Measurements from ENCODE around the gene ABCA1.
A peak's percentile ranks its signal among the peaks of the same experiment; 100 is the strongest.

Gene ABCA1

DNA sequence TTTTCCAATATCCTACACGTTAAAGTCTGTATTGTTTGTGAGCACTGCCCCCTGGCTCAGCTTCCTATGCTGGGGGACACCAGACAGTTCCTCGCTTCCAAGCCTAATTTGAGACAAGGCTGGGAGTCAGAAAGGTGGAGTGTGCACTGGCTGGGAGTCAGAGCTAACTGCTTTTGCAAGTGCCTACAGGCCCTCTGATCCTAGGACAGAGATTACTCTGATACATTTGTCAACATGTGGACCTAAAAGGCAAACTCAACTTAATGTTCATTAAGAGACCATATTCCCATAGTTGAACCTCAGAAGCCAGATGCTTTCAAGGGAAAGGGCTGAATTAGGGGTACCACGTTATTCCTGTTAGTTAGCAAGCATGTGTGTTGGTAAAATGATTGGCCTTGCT lies 83.2 kb downstream of the ABCA1 start:
- DNase-seq (ENCODE audit: low spot score): no peak

DNA sequence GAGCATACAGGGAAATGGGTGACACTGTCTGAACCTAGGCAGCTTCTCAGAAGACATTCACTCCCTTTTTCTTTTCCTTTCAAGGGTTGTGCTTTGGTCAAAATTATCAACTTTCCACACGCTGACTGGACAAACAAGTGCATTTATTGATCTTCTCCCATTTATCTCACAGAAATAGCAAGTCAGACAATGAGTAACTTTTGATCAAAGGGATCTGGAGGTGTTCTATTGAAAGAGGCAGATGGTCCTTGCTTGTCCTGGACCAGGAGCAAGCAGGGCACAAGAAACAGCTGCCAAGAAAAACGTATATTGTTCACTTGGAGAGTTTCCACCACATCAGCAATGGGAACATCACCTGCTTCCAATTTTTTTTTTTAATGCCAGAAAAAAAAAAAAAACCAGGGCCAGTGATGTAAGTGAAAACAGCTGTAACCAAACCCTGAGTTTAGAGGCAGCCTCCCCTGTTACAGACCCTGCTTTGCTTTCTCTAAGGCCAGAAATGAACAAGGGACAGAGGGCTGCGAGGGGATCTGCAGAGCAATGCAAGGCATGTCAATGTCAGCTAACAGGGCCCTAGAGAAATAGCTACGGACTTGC lies 84.2 kb downstream of the ABCA1 start:
- DNase-seq (ENCODE audit: low spot score): no peak

DNA sequence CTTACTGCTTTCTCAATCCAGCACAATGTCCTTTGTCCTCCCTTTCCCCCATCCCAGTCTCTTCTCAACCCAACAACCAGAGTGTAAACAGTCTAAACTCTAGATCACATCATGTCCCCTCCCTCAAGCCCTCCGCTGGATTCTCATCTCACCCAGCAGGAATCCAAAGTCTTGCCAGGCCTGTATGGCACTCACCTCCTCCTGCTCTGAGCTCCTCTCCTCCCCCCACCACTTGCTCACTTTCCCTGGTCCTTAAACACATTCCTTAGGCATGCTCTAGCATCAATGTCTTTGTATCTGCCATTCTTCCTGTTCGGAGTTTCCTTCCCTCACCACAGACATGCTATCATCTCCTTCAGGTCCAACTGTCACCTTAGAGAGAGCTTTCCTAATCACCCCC lies 85.3 kb downstream of the ABCA1 start:
- DNase-seq (ENCODE audit: low spot score): no peak

DNA sequence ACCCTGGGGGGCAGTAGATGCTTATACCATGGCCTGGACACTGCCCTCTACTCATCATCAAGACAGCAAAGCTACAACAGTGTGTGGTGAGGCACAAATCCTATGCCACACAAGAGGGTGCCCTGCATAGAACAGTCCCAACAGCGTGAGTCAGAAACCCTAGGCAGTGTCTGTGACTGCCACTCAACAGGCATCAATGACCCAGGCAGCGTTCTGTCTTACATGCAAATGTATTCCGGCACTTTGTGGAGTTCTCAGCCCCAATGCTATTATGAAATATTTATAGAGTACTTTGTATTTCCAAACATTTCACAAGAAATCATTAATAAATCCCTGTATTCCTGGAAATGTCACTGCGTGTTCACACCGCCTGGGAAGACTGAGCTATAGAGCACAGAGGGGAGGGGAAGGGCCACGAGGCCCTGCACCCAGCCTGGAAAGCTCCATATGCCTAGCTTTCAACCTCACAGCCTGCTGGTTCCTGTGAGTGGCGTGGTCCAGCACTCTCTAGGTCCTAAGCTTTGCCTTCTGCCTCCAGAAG lies 86.3 kb downstream of the ABCA1 start:
- no peak for DNase-seq (ENCODE audit: low spot score)

DNA sequence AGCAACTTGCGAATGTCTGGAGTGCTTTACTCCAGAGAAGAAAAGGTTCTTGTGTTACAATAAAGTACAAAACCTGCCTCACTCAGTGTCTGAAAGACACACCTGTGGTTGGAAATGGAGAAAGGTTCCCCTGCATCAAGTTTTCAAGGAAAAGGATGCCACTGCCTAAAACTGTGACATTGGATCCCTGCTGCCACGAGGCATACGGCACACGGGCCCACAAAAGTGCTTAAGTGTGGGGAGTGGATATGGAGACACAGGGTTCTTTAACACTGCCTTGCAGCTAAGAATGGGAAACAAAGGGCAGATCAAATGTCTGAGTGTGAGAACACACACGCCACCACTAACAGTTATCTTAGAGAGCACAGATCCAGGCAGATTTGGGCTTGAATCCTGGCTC lies 89.0 kb downstream of the ABCA1 start:
- DNase-seq (ENCODE audit: low spot score): no peak

DNA sequence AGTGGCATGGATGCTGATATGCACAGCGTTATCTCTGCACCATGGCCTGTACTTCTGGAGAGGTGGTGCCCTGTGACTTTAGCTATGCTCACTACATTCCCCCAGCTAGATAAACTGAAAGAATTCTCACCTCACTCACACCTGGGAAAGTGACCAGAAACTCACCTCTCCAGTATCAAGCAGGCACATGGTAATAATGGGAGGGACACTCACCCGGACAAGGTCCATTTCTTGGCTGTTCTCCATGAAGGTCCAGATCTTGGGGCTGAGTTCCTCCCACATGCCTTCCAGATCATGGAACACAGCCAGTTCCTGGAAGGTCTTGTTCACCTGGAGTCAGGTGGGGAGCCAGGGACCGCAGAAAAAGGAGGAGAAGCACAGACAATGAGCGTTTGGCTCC lies 91.2 kb downstream of the ABCA1 start:
- no peak for DNase-seq (ENCODE audit: low spot score)

DNA sequence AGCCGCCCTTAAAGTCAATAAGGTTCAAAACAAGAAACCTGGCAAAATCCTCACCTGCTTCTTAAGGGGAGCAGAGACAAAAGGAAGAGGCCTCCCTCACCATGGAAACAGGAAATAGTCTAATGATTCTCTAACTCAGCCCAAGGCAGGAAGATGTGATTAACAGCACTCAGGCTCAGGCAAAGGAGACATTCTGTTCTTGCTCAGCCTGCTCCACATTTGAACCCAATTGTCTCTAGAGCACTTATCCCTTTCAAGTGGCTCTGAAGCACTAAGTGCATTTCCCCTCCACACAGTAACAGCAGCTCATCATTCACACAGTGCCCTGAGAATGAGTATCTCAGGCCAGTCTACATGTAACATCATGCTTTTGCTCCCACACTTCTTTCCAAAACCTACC lies 91.7 kb downstream of the ABCA1 start:
- DNase-seq (ENCODE audit: low spot score): no peak

DNA sequence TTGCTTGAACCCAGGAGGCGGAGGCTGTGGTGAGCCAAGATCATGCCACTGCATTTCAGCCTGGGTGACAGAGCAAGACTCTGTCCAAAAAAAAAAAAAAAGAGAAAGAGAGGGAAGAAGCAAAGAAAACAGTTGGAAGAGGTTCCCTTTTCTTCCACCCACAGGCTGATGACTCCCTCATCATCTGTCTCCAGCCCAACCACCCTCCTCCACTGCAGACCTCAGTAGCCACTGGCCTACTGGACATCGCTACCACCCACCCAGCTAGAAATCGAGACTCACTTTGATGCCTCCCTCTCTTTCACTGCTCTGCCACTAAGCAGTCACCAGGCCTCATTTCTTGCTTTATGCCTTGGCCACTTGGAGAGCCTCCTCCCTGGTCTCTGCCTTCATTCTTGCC lies 92.8 kb downstream of the ABCA1 start:
- peak; percentile 35 for DNase-seq (ENCODE audit: low spot score)

DNA sequence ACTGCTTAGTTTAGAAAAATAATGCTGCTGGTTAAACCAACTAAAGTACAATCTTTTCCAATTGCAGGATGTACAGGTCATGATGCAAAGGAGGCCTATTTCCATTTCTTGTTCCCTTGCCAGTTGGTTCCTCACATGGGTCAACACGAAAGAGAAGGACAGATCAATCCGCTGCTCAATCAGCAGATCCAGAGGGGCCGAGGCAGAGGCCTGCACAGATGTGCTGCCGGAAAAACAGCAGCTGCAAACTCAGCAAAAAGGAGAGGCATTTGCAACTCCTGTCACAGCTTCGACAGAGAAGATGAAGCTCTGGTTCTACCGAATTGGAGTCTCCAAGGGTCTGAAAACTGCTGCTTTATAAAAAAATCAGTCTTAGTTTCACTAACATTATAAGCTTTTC lies 94.3 kb downstream of the ABCA1 start:
- DNase-seq (ENCODE audit: low spot score): no peak

DNA sequence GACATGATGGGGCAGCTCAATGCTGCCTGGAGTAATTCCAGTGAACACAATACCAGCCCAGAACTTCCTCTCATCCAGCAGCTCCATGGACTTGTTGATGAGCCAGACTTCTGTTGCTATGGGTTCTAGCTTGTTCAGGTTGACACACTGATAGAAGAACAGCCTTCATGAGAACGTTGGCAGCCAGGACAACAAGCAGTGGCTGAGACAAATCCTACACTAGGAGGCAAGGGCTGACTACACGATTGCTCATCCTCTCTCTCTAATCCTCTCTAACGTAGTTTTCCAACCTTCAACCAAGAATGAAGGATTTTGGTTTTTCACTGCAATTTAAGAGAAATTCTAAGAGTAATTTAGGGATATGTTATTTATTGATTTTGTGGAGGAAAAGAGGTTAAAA lies 96.3 kb downstream of the ABCA1 start:
- DNase-seq (ENCODE audit: low spot score): peak; percentile 54

DNA sequence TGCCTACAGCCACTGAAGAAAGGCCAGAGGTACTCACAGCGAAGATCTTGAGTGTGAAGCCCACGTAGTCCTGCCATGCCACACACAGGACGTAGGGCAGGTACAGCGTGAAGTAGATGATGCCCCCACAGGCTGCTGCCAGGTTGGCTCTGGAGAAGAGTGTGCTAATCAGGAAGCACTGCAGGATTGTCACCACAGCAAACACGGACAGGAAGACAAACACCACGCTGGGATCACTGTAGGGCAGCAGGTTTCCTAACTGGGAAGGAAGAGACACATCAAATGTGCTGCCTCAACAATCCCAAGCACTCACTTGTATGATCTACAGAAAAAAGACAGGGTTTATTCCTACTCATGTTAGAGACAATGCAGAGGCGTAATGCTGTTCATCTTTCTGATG lies 101.0 kb downstream of the ABCA1 start:
- DNase-seq (ENCODE audit: low spot score): no peak

DNA sequence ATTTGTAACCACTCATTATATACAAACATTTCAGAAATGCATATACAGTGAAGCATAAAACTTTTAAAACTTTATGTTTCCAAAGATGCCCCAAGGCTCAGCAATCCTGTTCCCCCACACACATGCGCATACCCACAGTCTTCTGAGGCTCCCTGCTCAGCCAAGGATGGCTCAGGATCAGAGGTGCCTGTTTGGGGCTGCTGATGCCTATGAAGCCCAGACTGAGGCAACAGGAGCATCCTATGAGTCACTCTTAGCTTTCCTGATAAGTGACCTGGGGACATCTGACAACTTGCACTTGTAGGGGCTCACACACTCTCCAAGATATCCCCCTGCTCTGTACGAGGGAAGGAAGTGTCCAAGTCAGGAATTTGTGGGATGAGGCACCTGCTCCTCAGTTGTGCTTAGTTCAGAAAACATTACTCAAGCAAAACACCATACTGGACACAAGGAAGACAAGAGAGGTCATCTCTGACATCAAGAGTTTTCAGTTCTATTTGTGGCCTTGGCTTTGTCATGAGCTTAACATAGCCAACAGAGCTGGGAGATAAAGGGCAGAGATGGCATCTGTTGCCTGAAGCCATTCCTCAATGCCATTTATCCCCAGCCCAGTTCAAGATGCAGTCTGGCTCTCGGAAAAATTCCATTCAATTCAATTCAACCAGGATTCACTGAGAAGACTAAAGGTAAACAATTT lies 101.7 kb downstream of the ABCA1 start:
- no peak for DNase-seq (ENCODE audit: low spot score)

DNA sequence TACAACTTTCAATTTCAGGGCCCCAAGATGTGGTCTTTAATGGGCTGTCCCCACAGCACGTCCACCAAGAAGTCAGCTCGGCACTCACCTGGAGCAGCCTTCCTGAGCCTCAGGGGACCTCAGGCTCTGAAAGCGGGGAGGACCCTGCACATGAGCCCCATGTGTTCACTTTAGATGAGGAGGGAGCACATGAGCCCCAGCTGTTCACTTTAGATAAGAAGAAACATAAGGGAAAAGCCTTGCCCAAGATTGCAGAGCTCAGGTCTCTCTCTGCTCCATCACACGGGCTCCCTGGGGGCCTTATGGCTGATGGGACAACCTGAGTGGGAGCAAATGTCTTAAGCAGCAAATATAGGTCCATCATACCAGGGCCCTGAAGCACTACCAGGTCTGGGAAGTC lies 107.6 kb downstream of the ABCA1 start:
- DNase-seq (ENCODE audit: low spot score): no peak

DNA sequence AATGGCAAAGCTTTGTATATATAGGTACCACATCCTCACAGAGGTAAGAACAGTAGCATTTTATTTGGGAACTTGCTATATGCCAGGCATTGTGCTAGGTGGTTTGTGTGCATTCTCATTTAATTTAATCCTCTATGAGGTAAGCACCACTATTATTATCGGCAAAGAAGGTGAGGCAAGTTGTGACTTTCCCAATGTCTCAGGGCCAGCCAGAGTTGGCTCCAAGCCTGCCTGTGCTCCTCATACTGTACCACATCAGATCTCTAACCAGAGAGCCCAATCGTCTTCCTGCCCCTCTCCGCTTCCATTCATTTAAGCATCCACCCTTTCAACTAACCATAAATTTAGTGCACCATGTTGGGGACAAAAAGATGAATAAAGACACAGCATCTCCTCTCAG lies 108.9 kb downstream of the ABCA1 start:
- DNase-seq (ENCODE audit: low spot score): no peak

DNA sequence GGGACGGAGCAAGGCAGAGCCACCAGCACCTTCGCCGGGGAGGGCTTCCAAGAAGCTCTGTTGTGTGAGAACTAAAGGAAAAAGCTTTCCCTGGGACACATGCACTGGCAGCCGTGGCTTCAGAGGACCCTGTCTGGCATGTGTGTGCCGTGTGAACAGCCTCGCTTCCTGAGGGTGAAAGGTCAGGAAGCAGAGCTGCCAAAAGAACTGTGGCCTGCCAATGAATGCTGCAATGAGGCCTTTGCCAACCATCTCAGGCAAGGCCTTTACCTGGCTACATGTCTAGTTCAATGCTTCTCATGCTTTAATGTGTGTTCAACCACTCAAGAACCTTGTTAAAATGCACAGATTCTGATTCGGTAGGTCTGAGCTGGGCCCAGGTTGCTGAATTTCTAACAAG lies 110.5 kb downstream of the ABCA1 start:
- no peak for DNase-seq (ENCODE audit: low spot score)

DNA sequence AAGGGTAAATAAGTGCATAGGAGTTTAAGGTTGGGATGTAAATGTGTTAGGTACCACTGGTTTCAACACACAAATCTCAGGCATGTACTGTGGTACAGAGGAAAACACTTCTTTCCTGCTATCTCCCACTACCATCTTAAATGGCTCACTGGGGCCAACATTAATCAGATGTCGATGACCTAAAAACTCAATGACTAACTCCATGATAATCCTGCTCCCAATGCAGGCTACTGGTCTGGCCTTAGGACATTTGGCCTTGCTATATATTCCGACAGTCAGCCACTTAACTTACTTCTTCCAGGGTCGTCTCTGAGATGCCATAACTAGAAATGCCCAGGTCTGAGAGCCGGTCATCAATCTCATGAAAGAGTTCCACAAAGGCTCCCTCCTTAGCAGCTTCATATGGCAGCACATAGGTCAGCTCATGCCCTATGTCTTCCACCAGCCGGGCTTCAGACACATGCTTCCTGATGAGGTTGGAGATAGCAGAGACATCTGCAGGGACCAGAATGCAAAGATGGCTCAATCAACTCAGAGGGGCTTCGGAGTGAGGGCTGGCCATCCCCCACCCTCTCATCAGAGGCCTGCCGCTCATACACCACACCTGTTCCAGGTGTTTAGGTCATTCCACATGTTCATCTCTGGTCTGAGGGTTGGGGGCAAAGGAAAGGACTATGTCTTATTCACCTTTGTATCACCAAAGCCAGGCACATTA lies 111.9 kb downstream of the ABCA1 start:
- no peak for DNase-seq (ENCODE audit: low spot score)

DNA sequence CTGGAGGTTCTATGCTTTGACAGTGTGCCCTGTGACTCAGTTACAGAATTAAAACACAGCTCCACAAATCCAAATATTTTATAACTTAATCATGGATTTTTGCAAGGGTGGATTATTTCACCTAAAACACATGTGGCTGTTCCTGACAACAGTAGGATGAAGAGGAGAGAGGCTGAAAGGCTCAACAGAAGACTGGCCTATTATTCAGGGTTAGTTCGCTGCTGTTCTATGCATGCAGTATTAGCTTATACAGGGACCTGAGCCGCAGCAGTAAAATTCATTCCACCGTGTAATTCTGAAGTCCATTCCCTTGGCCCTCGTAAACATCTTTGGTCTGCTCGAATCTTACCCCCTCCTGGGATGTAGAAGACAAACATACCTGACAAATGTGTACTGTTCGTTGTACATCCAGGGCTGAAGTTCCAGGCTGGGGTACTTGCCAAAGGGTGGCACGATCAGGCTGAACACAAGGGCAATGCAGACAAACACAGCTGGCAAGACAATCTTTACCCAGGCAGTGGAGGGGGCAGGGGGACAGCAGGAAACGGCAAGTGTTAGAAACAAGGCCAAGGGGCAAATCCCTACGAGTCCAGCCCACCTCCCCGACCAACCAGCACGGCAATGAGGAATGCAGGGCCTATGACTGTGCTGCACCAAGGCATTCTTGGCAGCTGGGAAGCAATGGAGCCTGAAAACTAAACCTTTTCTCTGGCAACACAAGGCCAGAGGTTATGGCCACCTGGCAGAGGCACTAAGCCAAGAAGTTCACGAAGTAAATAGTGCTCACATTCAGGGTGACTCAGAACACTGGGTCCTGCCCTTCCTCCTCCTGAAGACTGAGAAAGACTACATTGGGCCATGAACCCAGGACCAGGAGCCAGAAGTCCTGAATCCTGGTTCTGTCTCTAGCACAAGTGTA lies 117.3 kb downstream of the ABCA1 start:
- DNase-seq (ENCODE audit: low spot score): peak; percentile 27

DNA sequence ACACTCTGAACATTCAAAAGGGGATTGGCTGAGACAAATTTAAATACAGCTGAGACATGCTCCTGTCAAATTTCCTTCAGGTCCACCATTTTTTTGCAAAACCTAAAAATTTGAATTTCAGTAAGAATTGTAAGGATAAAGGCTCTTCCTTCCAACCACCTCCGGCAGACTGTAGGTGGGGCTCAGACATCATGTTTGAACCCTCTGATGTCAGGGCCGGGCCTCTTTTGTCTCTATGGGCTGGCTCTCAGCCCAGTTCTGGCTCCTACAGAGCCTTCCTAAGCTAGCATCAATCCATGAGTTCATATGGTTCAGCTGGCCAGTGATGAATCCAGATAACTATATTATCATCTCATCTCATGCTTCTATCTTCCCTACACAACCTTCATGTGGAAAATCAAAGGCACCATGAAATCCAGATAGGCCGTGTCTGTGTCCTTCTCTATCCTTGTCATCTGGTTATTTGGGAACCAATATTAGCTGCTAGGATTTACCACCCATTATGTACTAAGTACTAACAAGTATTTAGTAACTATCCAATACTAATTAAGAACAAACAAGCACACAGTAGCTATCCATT lies 119.8 kb downstream of the ABCA1 start:
- peak; percentile 72 for DNase-seq (ENCODE audit: low spot score)

DNA sequence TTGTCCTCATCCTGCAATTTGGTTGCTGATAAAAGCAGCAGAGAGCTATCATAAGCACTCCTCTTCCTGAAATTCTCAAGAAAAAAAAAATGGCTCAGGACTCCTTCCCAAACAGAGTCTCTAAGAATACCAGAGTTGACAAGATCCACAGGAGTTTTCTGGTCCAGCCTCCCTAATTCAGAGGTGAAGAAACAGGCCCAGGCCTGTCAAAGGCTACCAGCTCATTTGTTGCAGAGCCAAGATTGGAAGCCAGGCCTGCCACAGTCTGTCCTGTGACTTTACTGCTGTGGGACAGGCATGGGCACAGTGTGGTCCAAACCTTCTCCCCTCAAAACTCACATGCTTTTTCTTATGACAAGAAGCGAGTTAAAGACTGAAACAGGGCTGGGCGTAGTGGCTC lies 122.5 kb downstream of the ABCA1 start:
- no peak for DNase-seq (ENCODE audit: low spot score)

DNA sequence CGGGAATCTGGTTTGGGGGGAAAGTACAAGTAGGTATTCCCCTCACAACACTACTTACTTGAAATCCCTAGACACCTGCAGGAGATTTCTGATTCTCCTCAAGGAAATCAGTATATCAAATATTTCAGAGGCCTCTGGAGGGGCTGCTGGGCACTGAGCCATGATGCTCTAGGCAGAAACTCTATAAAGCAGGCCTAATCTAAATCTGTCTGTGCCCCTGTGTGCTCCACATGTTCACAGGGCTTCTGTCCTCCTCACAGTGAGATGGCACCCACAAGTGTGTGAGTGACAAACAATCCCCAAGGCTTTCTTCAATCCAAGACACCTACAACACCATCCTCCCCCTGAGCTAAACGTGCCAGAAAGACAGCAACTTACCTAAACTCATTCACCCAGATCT lies 125.0 kb downstream of the ABCA1 start:
- no peak for DNase-seq (ENCODE audit: low spot score)

DNA sequence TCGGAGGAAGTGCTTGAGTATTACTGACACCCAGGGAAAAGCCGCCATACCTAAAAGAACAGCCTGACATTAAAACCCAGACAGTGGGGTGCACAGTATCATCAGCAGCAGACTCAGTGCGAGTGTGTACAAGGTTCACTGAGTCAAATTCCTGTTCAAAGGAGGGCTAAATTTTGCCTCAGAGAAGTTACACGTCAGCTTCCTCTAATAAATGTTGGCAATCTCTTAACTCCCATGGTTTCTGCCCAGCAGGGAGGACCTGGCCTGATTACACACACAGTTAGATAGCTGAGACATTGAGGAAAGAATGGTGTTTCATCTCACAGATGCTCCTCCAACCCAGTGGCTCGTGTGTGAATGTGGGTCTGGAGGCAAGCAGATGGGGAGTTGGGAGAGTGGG lies 125.8 kb downstream of the ABCA1 start:
- DNase-seq (ENCODE audit: low spot score): no peak
